Measurements from ENCODE around the gene MMP25. TPM values are rescaled to one million over a fixed set of nuclear protein-coding genes. Genes with fewer than 3 reads are reported as not detected.
A peak's percentile ranks its signal among the peaks of the same experiment; 100 is the strongest.

Gene MMP25
- total and polyA plus RNA-seq, 9 of the 15 experiments (the other 6 are each of a cell fraction or from before 2014, with no cell fraction given) = 0.03 to 0.04 TPM; not detected in 7

- TF ChIP-seq, protein P1, sequence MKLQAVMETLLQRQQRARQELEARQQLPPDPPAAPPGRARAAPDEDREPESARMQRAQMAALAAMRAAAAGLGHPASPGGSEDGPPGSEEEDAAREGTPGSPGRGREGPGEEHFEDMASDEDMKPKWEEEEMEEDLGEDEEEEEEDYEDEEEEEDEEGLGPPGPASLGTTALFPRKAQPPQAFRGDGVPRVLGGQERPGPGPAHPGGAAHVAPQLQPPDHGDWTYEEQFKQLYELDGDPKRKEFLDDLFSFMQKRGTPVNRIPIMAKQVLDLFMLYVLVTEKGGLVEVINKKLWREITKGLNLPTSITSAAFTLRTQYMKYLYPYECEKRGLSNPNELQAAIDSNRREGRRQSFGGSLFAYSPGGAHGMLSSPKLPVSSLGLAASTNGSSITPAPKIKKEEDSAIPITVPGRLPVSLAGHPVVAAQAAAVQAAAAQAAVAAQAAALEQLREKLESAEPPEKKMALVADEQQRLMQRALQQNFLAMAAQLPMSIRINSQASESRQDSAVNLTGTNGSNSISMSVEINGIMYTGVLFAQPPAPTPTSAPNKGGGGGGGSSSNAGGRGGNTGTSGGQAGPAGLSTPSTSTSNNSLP (IDR thresholded peaks at IDR 0.05; ENCODE audit: borderline replicate concordance, low read depth, low read length) = no peak
- no peak for TF ChIP-seq ZNF121 (CRISPR knock-in tag; conservative IDR thresholded peaks at IDR 0.05)
- peak; percentile 52; the same call in 1 of the 2 replicates for TF ChIP-seq NR4A1 (CRISPR knock-in tag; IDR thresholded peaks at IDR 0.05)
- TF ChIP-seq NR4A1 (tag; IDR thresholded peaks at IDR 0.05) = no peak; the same call in 1 of the 2 replicates
- TF ChIP-seq NCOA1 (IDR thresholded peaks at IDR 0.05; ENCODE audit: low read depth) = no peak
- TF ChIP-seq, protein P2, sequence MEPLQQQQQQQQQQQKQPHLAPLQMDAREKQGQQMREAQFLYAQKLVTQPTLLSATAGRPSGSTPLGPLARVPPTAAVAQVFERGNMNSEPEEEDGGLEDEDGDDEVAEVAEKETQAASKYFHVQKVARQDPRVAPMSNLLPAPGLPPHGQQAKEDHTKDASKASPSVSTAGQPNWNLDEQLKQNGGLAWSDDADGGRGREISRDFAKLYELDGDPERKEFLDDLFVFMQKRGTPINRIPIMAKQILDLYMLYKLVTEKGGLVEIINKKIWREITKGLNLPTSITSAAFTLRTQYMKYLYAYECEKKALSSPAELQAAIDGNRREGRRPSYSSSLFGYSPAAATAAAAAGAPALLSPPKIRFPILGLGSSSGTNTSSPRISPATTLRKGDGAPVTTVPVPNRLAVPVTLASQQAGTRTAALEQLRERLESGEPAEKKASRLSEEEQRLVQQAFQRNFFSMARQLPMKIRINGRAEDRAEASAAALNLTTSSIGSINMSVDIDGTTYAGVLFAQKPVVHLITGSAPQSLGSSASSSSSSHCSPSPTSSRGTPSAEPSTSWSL (CRISPR knock-in tag; IDR thresholded peaks at IDR 0.05; ENCODE audit: borderline replicate concordance) = no peak
- TF ChIP-seq ELF2 (CRISPR knock-in tag; IDR thresholded peaks at IDR 0.05) = no peak
- no peak for TF ChIP-seq ZNF780A (CRISPR knock-in tag; IDR thresholded peaks at IDR 0.05)
- peak; percentile 48 for TF ChIP-seq BHLHE40 (IDR thresholded peaks at IDR 0.05; ENCODE audit: low read length)
- no peak; the same call in none of the 2 replicates for TF ChIP-seq NCOR1 (IDR thresholded peaks at IDR 0.05)
- no peak for TF ChIP-seq YY1 (IDR thresholded peaks at IDR 0.05; ENCODE audit: borderline replicate concordance in 1 of 3, control insufficient read depth in 1 of 3, extremely low read depth in 1 of 3, insufficient read depth in 3 of 3, insufficient read length in 1 of 3, insufficient replicate concordance in 2 of 3, low read depth in 1 of 3, low read length in 2 of 3)
- no peak for TF ChIP-seq ZNF12 (CRISPR knock-in tag; IDR thresholded peaks at IDR 0.05)
- TF ChIP-seq EWSR1 (IDR thresholded peaks at IDR 0.05; ENCODE audit: borderline replicate concordance, low read depth, partially characterized antibody) = no peak
- no peak for TF ChIP-seq ZMIZ1 (IDR thresholded peaks at IDR 0.05; ENCODE audit: low read depth in 2 of 2, low read length in 2 of 2)
- no peak for TF ChIP-seq FOSL1 (tag; conservative IDR thresholded peaks at IDR 0.05)
These were observed 12.8 kb downstream of the MMP25 start (continued) for GRCh38 chr16:3059041-3059722.

Data from K562 (cell line).